Left lung (tissue), 10 donors: ENCODE results near the gene KRTAP29-1. TPM values are rescaled to one million over a fixed set of nuclear protein-coding genes. Genes with fewer than 3 reads are reported as not detected.

Experiments used
- ATAC-seq: fragments of 200-7000 bp; cut with Tn5 transposase; one replicate; pipeline ENCODE4 v1.9.1; 2020; ENCODE audit warnings: moderate library complexity
- DNase-seq, 4 donors: peaks; one replicate each; pipeline ENCODE4 v3.0.0-alpha.2; 2013 to 2020
- H3K27ac ChIP-seq, 2 donors: fragments of 200-600 bp; sonication (generic) in 1 of 2; one replicate each; pipeline versions ENCODE4 v1.5.0 to v1.8.0; 2020 to 2021
- H3K27me3 ChIP-seq, 2 donors: fragments of 200-600 bp; sonication (generic) in 1 of 2; one replicate each; pipeline versions ENCODE4 v1.5.0 to v1.8.0; 2020 to 2021
- H3K36me3 ChIP-seq, 2 donors: fragments of 200-600 bp; sonication (generic) in 1 of 2; one replicate each; pipeline versions ENCODE4 v1.5.0 to v1.8.0; 2020 to 2021
- H3K4me1 ChIP-seq, 2 donors: fragments of 200-600 bp; one replicate each; pipeline ENCODE4 v1.8.0; 2021
- H3K4me3 ChIP-seq, 2 donors: fragments of 200-600 bp; sonication (generic) in 1 of 2; one replicate each; pipeline versions ENCODE4 v1.5.0 to v1.8.0; 2020 to 2021; ENCODE audit warnings: mild to moderate bottlenecking in 1 of 2
- H3K9me3 ChIP-seq, 2 donors: fragments of 200-600 bp; sonication (generic) in 1 of 2; one replicate each; pipeline versions ENCODE4 v1.5.0 to v1.8.0; 2020 to 2021
- intact Hi-C, 2 donors: fragments of 100-400 bp; cut with DNase I; formaldehyde crosslinking; loops; one replicate each; pipeline versions ENCODE4 v1.11.2 to v1.14.2; 2022
- polyA plus RNA-seq, 6 donors: library from polyadenylated mRNA; unstranded; fragments of 120-200 nt; gene quantifications; one replicate each; pipeline ENCODE4 v1.2.1, GENCODE V29; 2013; ENCODE audit not compliant: insufficient read length in 6 of 6
- total RNA-seq, 2 donors: library from RNA; stranded (reverse); fragmentation: NEBNext Ultra II Directional; extraction: Animal tissue kit (Norgen Biotek cat#: 25700); gene quantifications; one replicate each; pipeline ENCODE4 v1.2.1, GENCODE V29; 2021
- TF ChIP-seq, protein P1 (sequence below), 2 donors: fragments of 200-600 bp; sonication (generic) in 1 of 2; IDR thresholded peaks; one replicate each; pipeline versions ENCODE4 v1.5.0 to v1.8.0; 2021; ENCODE audit warnings: antibody characterized with exemption in 2 of 2
- donor health status: DM: no; HTN: yes; CAD: no.
- donor health status: DM: no; HTN: no; CAD: no.

KRTAP29-1 gene
- total and polyA plus RNA-seq, 8 donors = not detected

DNA sequence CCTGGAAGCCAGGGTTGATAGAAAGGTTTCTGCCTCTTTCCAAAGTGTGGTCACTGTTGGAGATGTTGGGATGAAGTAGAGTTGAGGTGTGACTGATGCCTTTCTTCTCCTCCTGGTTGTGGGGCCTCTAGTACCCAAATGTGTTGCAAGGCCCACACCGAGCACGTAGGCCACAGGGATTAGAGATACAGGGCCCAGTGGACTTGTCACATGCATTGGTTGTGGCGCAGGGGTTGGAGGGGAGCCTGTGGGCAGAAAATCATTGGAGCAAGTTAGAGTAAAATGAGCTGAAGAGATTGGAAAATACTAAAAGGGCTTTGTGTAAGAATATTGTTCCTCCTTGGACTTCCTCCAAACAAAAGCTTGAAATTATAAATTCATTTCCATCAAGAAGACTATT, 43.3 kb upstream of the KRTAP29-1 start:
- DNase-seq = no peak
- no peak for ATAC-seq
- TF ChIP-seq, protein P1, sequence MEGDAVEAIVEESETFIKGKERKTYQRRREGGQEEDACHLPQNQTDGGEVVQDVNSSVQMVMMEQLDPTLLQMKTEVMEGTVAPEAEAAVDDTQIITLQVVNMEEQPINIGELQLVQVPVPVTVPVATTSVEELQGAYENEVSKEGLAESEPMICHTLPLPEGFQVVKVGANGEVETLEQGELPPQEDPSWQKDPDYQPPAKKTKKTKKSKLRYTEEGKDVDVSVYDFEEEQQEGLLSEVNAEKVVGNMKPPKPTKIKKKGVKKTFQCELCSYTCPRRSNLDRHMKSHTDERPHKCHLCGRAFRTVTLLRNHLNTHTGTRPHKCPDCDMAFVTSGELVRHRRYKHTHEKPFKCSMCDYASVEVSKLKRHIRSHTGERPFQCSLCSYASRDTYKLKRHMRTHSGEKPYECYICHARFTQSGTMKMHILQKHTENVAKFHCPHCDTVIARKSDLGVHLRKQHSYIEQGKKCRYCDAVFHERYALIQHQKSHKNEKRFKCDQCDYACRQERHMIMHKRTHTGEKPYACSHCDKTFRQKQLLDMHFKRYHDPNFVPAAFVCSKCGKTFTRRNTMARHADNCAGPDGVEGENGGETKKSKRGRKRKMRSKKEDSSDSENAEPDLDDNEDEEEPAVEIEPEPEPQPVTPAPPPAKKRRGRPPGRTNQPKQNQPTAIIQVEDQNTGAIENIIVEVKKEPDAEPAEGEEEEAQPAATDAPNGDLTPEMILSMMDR (IDR thresholded peaks at IDR 0.05) = no peak
- intact Hi-C loops = no loop called here
- Histone ChIP-seq H3K4me3 (no peak overlapping the region), H3K27ac (no peak overlapping the region), H3K27me3 (no peaks in the 10 kb centered on the region), H3K4me1 (no peaks in the 10 kb centered on the region), H3K9me3 (peaks cover 0 to 7% of the 10 kb centered on the region in 2 donors), H3K36me3 (no peaks in the 10 kb centered on the region)

DNA sequence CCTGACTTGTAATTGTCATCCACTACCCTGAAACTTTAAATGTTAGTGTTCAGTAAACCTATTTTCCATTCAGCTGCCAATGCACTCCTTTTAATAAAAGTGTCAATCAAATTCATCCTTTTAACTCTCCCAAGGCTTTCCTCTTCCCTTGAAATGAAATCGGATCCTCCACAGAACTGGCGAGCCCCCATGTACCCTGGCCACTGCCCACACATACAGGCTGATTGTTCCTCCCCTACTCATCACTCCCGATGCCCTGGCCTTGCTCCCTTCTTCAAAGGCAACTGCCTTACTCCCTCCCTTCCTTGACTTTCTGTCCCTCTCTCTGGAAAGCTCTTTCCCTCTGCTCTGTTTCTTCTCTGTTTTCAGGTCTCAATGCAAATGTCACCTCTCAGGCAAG, 40.4 kb upstream of the KRTAP29-1 start:
- TF ChIP-seq, protein P1 (IDR thresholded peaks at IDR 0.05) = no peak
- ATAC-seq = no peak
- DNase-seq = no peak
- no peaks in the 10 kb centered on the region for H3K36me3 ChIP-seq
- no peak overlapping the region for H3K4me3 ChIP-seq
- H3K9me3 ChIP-seq = peaks cover 0 to 7% of the 10 kb centered on the region in 2 donors
- H3K4me1 ChIP-seq = peaks cover 0 to 14% of the 10 kb centered on the region in 2 donors
- intact Hi-C loops = no loop called here
- no peak overlapping the region for H3K27ac ChIP-seq
- H3K27me3 ChIP-seq = no peaks in the 10 kb centered on the region

DNA sequence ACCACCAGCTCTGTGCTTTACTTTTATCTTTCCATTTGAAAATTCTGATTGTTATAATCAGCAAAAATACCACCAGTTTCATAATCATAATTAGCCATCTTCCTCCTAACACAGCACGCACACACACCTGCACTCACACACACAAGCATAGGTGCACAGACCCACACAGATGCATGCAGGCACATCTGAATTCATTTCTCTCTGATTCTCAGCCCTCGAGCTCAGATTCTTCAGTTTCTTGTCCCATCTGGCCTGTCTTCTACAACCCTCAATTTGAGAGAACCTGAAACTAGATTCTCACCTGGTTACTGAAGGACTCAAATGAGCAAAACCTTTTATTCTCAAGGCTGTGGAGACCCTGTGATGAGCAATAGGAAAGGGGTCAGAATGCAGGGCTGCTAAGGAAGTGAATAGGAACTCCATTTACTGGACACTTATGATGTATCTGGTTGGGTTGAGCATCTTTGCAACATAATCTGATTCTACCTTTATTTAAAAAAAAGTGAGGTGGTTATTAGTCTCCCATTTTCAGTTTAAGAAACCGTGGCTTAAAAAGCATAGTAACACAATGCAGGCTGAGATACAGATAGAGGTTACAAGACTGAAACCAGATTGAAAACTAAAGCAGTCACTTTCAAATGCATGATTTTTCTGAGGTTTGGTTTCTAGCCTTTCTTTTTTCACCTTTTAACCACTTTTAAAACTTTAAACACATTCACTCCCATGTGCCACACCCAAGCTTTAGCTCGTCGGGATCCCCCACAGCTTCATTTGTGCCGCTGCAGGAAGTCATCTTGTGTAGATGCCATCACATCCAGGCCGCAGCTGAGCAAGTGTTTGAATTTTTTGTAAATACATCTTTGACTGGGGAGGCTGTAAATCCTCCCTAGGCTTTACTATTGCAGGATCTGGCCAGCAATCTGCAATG, 38.5 kb upstream of the KRTAP29-1 start:
- TF ChIP-seq, protein P1 (IDR thresholded peaks at IDR 0.05) = no peak
- ATAC-seq = no peak
- Histone ChIP-seq H3K36me3 (no peaks in the 10 kb centered on the region), H3K27ac (no peak overlapping the region), H3K4me3 (no peak overlapping the region), H3K4me1 (peaks cover 0 to 14% of the 10 kb centered on the region in 2 donors), H3K27me3 (no peaks in the 10 kb centered on the region), H3K9me3 (peaks cover 0 to 7% of the 10 kb centered on the region in 2 donors)
- no peak for DNase-seq
- intact Hi-C loops = no loop called here

DNA sequence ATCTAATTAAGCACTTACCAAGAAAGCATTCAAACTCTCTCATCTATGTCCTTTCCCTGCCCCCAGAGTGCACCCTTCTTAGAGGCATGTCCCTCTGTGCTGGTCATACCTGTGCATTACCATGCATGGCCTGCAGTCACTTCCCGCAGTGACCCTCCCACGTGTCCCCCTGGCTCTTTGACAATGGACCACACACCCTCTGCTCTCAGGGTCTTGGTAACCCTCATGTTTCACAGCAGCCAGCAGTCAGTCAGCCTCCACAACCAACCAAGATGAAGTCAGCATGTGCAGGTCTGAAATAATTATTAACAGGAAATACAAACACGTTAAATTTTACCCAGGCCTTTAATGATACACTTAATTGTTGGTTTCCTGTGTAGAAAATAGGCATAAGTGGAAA, 37.8 kb upstream of the KRTAP29-1 start:
- H3K4me3 ChIP-seq = no peak overlapping the region
- intact Hi-C loops = no loop called here
- DNase-seq = no peak
- no peak overlapping the region for H3K27ac ChIP-seq
- TF ChIP-seq, protein P1 (IDR thresholded peaks at IDR 0.05) = no peak
- no peaks in the 10 kb centered on the region for H3K36me3 ChIP-seq
- H3K4me1 ChIP-seq = peaks cover 0 to 14% of the 10 kb centered on the region in 2 donors
- peaks cover 0 to 7% of the 10 kb centered on the region in 2 donors for H3K9me3 ChIP-seq
- peak; percentile 43 for ATAC-seq
- no peaks in the 10 kb centered on the region for H3K27me3 ChIP-seq

DNA sequence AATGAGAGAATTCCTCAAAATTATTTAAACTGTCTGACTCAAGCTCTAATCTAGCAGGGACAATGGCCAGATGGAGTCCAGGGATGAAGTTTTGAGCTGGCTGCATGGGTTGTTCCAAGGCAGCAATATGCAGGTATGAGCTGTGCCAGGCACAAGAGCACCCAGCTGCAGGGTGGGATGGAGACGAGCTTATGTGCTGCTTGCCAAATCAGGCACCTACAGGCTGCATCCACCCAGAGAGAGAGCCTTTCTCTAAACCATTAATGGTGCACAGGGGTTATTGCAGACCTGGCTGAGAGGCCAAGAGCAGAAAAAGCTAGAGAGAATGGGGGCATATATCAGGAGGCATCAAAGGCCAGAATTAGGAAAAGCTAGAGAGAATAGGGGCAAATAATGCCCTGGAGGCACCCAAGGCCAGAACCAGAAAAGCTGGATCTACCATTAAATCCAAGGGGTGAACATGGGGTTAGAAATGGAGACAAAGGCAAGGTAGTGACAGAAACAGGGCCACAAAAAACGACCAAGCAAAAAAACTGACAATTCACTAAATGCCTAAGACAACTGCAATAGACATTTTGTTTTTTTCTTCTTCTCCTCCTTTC, 37.0 kb upstream of the KRTAP29-1 start:
- no peak overlapping the region for H3K27ac ChIP-seq
- DNase-seq = no peak
- H3K4me3 ChIP-seq = no peak overlapping the region
- H3K4me1 ChIP-seq = peaks cover 0 to 14% of the 10 kb centered on the region in 2 donors
- no peaks in the 10 kb centered on the region for H3K27me3 ChIP-seq
- intact Hi-C loops = no loop called here
- ATAC-seq = peak; percentile 27
- H3K9me3 ChIP-seq = peaks cover 0 to 7% of the 10 kb centered on the region in 2 donors
- no peaks in the 10 kb centered on the region for H3K36me3 ChIP-seq
- TF ChIP-seq, protein P1 (IDR thresholded peaks at IDR 0.05) = no peak
